SK-N-DZ (cell line): ENCODE results near the gene LCE3C. TPM values are rescaled to one million over a fixed set of nuclear protein-coding genes. Genes with fewer than 3 reads are reported as not detected.
"Not testable (repeated sequence)": the region's sequence is repeated elsewhere in the genome, so short reads cannot be mapped to it uniquely, and the experiment has no call there.

ENCODE experiments used
- DNase-seq: peaks from one replicate; pipeline ENCODE4 v3.0.0-alpha.2; 2015; ENCODE audit warnings: low spot score
- polyA plus RNA-seq, 2 experiments: library from polyadenylated mRNA; depleted of rRNA; stranded (reverse); fragments of >200 nt; gene quantifications; 2 replicates each; pipeline ENCODE4 v1.2.3, GENCODE V29; 2014

Gene LCE3C
- not detected in 2 replicates for polyA plus RNA-seq (2014; cell fraction: cytosol; rRNA removed)
- not detected in 2 replicates for polyA plus RNA-seq (2014; cell fraction: nucleus; rRNA removed)

GRCh38 chr1:152599934-152600333 is at the start of gene LCE3C:
Gene LCE3C (plus strand): TSS chr1:152600234. CDS start chr1:152600732, 498 bp downstream.
- no peak for DNase-seq

- no peak for DNase-seq
Observed at GRCh38 chr1:152565115-152565514, 34.9 kb upstream of the LCE3C start.

GRCh38 chr1:152565535-152566215 is 34.4 kb upstream of the LCE3C start:
- DNase-seq: no peak

- no peak for DNase-seq
Observed at GRCh38 chr1:152566681-152567080, 33.4 kb upstream of the LCE3C start, which contains the start of gene LCE3E. Gene LCE3E (minus strand): TSS chr1:152566780. CDS start chr1:152566208, 572 bp downstream.

GRCh38 chr1:152577168-152577567 is 22.9 kb upstream of the LCE3C start:
- DNase-seq: no peak

GRCh38 chr1:152579526-152579925 is 20.5 kb upstream of the LCE3C start:
- DNase-seq: not testable (repeated sequence)

GRCh38 chr1:152580433-152580832 is 19.6 kb upstream of the LCE3C start, which contains the start of gene LCE3D:
Gene LCE3D (minus strand): TSS chr1:152580516. CDS start chr1:152579936, 580 bp downstream.
- DNase-seq: no peak

- DNase-seq: no peak
Observed at GRCh38 chr1:152582647-152583046, 17.4 kb upstream of the LCE3C start.

- DNase-seq: no peak
Observed at GRCh38 chr1:152585586-152585985, 14.4 kb upstream of the LCE3C start.

GRCh38 chr1:152596986-152597385 is 3.0 kb upstream of the LCE3C start:
- DNase-seq: no peak

GRCh38 chr1:152613511-152613910 is 13.5 kb downstream of the LCE3C start, which contains the start of gene LCE3B:
Gene LCE3B (plus strand): TSS chr1:152613811. CDS start chr1:152613811, 0 bp downstream.
- DNase-seq: no peak

- DNase-seq: no peak
Observed at GRCh38 chr1:152621993-152622392, 22.0 kb downstream of the LCE3C start.

GRCh38 chr1:152622803-152623202 is 22.8 kb downstream of the LCE3C start, which contains the start of gene LCE3A:
Gene LCE3A (minus strand): TSS chr1:152623103. CDS start chr1:152623103, 0 bp downstream.
- no peak for DNase-seq

- no peak for DNase-seq
Observed at GRCh38 chr1:152623203-152623844, 23.3 kb downstream of the LCE3C start.

GRCh38 chr1:152626744-152627143 is 26.7 kb downstream of the LCE3C start:
- no peak for DNase-seq

GRCh38 chr1:152630596-152630995 is 30.6 kb downstream of the LCE3C start:
- no peak for DNase-seq

- DNase-seq: no peak
Observed at GRCh38 chr1:152640351-152640750, 40.3 kb downstream of the LCE3C start.

- DNase-seq: no peak
Observed at GRCh38 chr1:152643945-152644344, 43.9 kb downstream of the LCE3C start.

GRCh38 chr1:152645146-152645545 is 45.1 kb downstream of the LCE3C start:
- no peak for DNase-seq

- no peak for DNase-seq
Observed at GRCh38 chr1:152646656-152647055, 46.6 kb downstream of the LCE3C start.
